ENCODE data around the gene PSPN. TPM values are rescaled to one million over a fixed set of nuclear protein-coding genes. Genes with fewer than 3 reads are reported as not detected.
"Not testable (repeated sequence)": the region's sequence is repeated elsewhere in the genome, so short reads cannot be mapped to it uniquely, and the experiment has no call there.

The PSPN gene
- total RNA-seq, 4 donors from 2014 or later: 0.83 to 5.2 (median 2.2) TPM

DNA sequence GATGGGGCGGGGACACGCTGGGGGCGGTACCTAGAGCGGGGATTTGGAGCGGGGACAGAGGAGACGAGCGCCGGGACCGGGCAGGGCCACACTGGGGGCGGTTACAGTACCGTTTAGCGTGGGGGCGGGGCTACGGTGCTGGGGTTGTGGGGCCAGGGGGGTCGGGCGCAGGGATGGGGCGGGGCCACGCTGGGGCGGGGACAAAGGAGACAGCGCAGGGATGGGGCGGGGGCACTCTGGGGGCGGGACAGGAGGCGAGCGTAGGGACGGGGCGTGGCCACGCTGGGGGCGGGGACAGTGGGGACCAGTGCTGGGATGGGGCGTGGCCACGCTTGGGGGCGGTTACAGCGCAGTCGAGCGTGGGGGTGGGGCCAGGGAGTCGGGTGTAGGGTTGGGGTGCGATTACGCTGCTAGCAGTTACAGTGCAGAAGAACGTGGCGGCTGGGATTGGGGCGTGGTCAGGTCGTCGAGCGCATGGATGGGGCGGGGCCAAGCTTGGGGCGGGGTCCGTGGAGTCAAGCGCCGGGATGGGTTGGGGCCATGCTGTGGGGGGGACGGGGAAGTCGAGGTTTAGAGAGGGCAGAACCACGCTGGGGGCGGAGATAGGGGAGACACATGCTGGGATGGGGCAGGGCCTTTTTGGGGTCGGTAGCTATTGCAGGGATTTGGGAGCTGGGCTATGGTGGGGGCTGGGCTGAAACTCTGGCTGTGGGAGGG lies 2.5 kb downstream of the PSPN start:
- Histone ChIP-seq H3K27ac (peak overlapping the region; percentile 96 to 100 (median 98)), H3K9me3 (no peaks in the 10 kb centered on the region), H3K4me3 (peak overlapping the region; percentile 66 to 98 (median 83)), H3K4me1 (peaks cover 0 to 15% (median 0%) of the 10 kb centered on the region in 4 donors), H3K36me3 (peaks cover 0 to 23% (median 0%) of the 10 kb centered on the region in 3 donors), H3K27me3 (no peaks in the 10 kb centered on the region)
- DNase-seq: peak; percentile 99 to 100 (median 99)
- TF ChIP-seq POLR2A (IDR thresholded peaks at IDR 0.05): no peak
- TF ChIP-seq, protein P1, sequence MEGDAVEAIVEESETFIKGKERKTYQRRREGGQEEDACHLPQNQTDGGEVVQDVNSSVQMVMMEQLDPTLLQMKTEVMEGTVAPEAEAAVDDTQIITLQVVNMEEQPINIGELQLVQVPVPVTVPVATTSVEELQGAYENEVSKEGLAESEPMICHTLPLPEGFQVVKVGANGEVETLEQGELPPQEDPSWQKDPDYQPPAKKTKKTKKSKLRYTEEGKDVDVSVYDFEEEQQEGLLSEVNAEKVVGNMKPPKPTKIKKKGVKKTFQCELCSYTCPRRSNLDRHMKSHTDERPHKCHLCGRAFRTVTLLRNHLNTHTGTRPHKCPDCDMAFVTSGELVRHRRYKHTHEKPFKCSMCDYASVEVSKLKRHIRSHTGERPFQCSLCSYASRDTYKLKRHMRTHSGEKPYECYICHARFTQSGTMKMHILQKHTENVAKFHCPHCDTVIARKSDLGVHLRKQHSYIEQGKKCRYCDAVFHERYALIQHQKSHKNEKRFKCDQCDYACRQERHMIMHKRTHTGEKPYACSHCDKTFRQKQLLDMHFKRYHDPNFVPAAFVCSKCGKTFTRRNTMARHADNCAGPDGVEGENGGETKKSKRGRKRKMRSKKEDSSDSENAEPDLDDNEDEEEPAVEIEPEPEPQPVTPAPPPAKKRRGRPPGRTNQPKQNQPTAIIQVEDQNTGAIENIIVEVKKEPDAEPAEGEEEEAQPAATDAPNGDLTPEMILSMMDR (IDR thresholded peaks at IDR 0.05): no peak

DNA sequence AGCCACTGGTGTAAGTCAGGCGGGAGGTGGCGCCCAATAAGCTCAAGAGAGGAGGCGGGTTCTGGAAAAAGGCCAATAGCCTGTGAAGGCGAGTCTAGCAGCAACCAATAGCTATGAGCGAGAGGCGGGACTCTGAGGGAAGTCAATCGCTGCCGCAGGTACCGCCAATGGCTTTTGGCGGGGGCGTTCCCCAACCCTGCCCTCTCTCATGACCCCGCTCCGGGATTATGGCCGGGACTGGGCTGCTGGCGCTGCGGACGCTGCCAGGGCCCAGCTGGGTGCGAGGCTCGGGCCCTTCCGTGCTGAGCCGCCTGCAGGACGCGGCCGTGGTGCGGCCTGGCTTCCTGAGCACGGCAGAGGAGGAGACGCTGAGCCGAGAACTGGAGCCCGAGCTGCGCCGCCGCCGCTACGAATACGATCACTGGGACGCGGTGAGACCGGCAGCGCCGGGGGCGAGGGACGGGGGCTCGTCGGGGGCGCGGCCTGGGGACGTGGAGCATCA lies 3.1 kb downstream of the PSPN start, which contains the start of gene ALKBH7:
Gene ALKBH7, plus strand, starts transcription at position 201 of the 502 bp plus-strand sequence. Its CDS starts 27 bp downstream, at position 228.
- H3K9me3 ChIP-seq: no peaks in the 10 kb centered on the region
- no peaks in the 10 kb centered on the region for H3K27me3 ChIP-seq
- H3K4me3 ChIP-seq: peak within 1 kb of the TSS; percentile 66 to 98 (median 83)
- H3K36me3 ChIP-seq: peaks cover 0 to 29% (median 0%) of the 10 kb centered on the region in 3 donors
- peak; percentile 96 to 99 (median 98) for DNase-seq
- peak; percentile 66 to 69 for TF ChIP-seq POLR2A (IDR thresholded peaks at IDR 0.05)
- TF ChIP-seq, protein P1 (IDR thresholded peaks at IDR 0.05): no peak
- H3K4me1 ChIP-seq: peaks cover 0 to 15% (median 0%) of the 10 kb centered on the region in 4 donors
- H3K27ac ChIP-seq: peak within 1 kb of the TSS; percentile 96 to 100 (median 98)

DNA sequence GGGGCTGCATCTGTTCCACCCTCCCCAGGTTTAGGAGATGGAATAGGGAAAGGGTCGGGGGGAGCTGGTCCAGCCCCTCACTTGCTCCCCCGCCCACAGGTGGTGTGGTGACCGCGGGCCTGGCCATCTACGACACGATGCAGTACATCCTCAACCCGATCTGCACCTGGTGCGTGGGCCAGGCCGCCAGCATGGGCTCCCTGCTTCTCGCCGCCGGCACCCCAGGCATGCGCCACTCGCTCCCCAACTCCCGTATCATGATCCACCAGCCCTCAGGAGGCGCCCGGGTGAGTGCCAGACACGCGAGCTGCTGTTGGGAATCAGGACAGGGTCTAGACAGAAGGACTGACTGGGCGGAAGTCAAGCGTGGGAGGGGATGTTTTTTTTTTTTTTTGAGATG lies 11.4 kb downstream of the PSPN start:
- TF ChIP-seq POLR2A (IDR thresholded peaks at IDR 0.05): no peak
- TF ChIP-seq, protein P1 (IDR thresholded peaks at IDR 0.05): no peak
- Histone ChIP-seq H3K4me3 (no peak overlapping the region), H3K9me3 (no peaks in the 10 kb centered on the region), H3K27ac (no peak overlapping the region), H3K27me3 (no peaks in the 10 kb centered on the region), H3K36me3 (peaks cover 0 to 52% (median 0%) of the 10 kb centered on the region in 3 donors), H3K4me1 (peaks cover 0 to 13% (median 4%) of the 10 kb centered on the region in 4 donors)
- DNase-seq: no peak

DNA sequence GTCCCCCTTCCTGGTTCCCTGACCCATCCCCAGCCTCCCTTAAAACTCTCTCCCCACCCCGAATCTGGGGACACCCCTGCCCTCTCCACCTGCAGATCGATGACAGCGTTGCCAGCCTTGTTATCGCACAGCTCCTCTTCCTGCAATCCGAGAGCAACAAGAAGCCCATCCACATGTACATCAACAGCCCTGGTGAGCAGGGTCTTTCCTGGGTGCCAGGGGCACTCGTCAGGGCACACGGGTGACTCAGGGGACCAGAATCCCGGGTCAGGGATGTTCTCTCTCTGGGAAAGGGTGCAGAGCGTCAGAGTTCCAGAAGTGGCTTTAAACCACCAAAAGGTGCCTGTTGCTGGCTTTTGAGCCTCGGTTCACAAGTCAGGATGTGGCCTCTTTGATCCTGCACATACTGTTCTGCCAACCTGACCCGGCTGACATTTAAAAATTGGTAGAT lies 13.4 kb downstream of the PSPN start:
- Histone ChIP-seq H3K36me3 (peaks cover 0 to 35% (median 0%) of the 10 kb centered on the region in 3 donors), H3K27me3 (no peaks in the 10 kb centered on the region), H3K9me3 (no peaks in the 10 kb centered on the region), H3K4me1 (peaks cover 0 to 13% (median 4%) of the 10 kb centered on the region in 4 donors), H3K4me3 (peak overlapping the region; percentile 52 to 100 (median 92)), H3K27ac (peak overlapping the region; percentile 75 to 92 (median 88))
- DNase-seq: peak in 2 of 3 donors; percentile 41 to 61
- no peak for TF ChIP-seq POLR2A (IDR thresholded peaks at IDR 0.05)
- TF ChIP-seq, protein P1 (IDR thresholded peaks at IDR 0.05): no peak

DNA sequence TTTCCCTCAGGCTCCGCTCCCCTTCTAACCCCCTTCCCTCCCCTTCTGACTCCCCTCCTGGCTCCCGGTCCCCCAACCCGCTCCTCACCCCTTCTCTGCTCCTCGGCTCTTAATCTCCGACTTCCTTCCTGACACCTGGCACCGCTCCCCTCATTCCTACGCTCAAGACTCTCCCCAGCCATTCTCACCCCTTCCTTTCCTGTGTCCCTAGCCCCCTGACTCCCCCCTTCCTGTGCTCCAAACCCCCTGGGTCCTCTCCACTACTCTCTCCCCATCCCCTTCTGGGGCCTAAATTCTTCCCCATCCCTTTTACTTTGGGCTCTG lies 13.7 kb downstream of the PSPN start:
- no peak for TF ChIP-seq POLR2A (IDR thresholded peaks at IDR 0.05)
- TF ChIP-seq, protein P1 (IDR thresholded peaks at IDR 0.05): no peak
- Histone ChIP-seq H3K27me3 (no peaks in the 10 kb centered on the region), H3K9me3 (no peaks in the 10 kb centered on the region), H3K4me3 (peak overlapping the region; percentile 52 to 100 (median 92)), H3K27ac (peak overlapping the region; percentile 75 to 92 (median 88)), H3K36me3 (peaks cover 0 to 31% (median 0%) of the 10 kb centered on the region in 3 donors), H3K4me1 (peaks cover 0 to 13% (median 4%) of the 10 kb centered on the region in 4 donors)
- no peak for DNase-seq

DNA sequence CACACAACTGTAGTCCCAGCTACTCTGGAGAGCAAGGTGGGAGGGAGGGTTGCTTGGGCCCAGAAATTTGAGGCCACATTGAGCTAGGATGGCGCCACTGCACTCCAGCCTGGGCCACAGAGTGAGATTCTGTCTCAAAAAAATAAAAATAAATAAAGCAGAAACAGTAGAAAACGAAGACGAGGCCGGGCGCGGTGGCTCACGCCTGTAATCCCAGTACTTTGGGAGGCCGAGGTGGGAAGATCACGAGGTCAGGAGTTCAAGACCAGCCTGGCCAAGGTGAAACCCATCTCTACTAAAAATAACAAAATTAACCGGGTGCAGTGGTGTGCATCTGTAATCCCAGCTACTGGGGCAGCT lies 14.9 kb downstream of the PSPN start:
- H3K4me3 ChIP-seq: peak overlapping the region; percentile 52 to 100 (median 92)
- DNase-seq: not testable (repeated sequence)
- H3K27ac ChIP-seq: peak overlapping the region in 3 of 4 donors; percentile 75 to 92 (median 87)

DNA sequence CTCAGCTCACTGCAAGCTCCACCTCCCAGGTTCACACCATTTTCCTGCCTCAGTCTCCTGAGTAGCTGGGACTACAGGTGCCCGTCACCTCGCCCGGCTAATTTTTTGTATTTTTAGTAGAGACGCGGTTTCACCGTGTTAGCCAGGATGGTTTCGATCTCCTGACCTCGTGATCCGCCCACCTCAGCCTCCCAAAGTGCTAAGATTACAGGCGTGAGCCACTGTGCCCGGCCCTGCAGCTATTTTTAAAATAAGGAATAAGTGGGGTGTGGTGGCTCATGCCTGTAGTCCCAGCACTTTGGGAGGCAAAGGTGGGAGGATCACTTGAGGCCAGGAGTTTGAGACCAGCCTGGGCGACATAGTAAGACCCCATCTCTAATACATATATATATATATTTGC lies 15.3 kb downstream of the PSPN start:
- not testable (repeated sequence) for H3K4me3 ChIP-seq, DNase-seq, H3K27ac ChIP-seq, H3K9me3 ChIP-seq, H3K27me3 ChIP-seq
- H3K4me1 ChIP-seq: peaks cover 0 to 13% (median 4%) of the 10 kb centered on the region in 4 donors
- H3K36me3 ChIP-seq: peaks cover 0 to 15% (median 0%) of the 10 kb centered on the region in 3 donors

More for the DNA sequence above, 14.9 kb downstream of the PSPN start:
- peaks cover 0 to 13% (median 4%) of the 10 kb centered on the region in 4 donors for H3K4me1 ChIP-seq
- not testable (repeated sequence) for H3K27me3 ChIP-seq, H3K9me3 ChIP-seq
- peaks cover 0 to 19% (median 0%) of the 10 kb centered on the region in 3 donors for H3K36me3 ChIP-seq
